H1 (cell line): ENCODE results near the gene NDUFA9. TPM values are rescaled to one million over a fixed set of nuclear protein-coding genes. Genes with fewer than 3 reads are reported as not detected.

Experiments
- BACH1 ChIP-seq: IDR thresholded peaks from 2 replicates; pipeline ENCODE4 v1.6.1; 2012; ENCODE audit warnings: low read length, improper control_type of control experiment
- JUN ChIP-seq: IDR thresholded peaks from 2 replicates; pipeline ENCODE4 v1.6.1; 2011; ENCODE audit warnings: low read depth, mild to moderate bottlenecking, improper control_type of control experiment, low read length
- PHF8 ChIP-seq: fragments of 200-600 bp; sonication (generic); conservative IDR thresholded peaks from 2 replicates; pipeline ENCODE4 v1.7.1; 2012; ENCODE audit warnings: low read depth, mild to moderate bottlenecking, inconsistent platforms, low read length, moderate library complexity
- SRF ChIP-seq: IDR thresholded peaks from 2 replicates; pipeline ENCODE4 v1.6.1; 2011; ENCODE audit warnings: mild to moderate bottlenecking, low read depth, low read length, moderate library complexity
- polyA plus RNA-seq, 7 experiments: library from polyadenylated mRNA; depleted of rRNA in 3 of 7; stranded (reverse) in 5 of 7; unstranded in 2 of 7; fragments of >200 nt in 5 of 7; fragments of 200-250 nt in 2 of 7; gene quantifications; 1 replicate in 5 of 7; 2 replicates in 1 of 7; 4 replicates in 1 of 7; pipeline versions ENCODE4 v1.2.1 to v1.2.3, GENCODE V29; 2011 to 2013; ENCODE audit warnings: missing spikeins in 2 of 7, mixed read lengths in 2 of 7
- total RNA-seq: library from RNA; stranded (reverse); fragmentation: NEBNext Ultra II Directional; extraction: Animal tissue kit (Norgen Biotek cat#: 25700); gene quantifications from 2 replicates; pipeline ENCODE4 v1.2.1, GENCODE V29; 2021
- TF ChIP-seq, protein P1 (sequence below): IDR thresholded peaks from 2 replicates; pipeline ENCODE4 v1.6.1; 2012; ENCODE audit warnings: inconsistent platforms

NDUFA9 gene
- total and polyA plus RNA-seq, 2 of the 8 experiments (the other 6 are each of a cell fraction or from before 2014, with no cell fraction given): 50.2 to 67.0 TPM

DNA sequence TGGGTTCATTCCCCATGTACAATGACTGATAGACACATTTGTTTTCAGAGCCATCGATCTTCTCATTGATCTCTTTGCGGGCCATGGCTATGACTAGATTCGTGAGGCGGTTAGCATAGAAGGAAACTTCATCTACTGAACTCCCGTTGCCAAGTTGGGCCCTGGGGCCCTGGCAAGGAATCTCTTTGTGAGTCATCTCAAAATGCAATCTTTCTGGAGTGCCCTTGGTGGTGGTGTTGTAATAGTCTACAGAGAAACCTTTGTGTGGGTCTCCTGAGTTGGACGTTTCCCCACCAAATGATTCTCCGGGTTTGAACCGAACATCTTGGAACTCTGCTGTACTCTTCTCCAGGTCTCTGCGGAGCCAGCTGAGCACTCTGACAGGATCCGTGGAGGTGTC, 20.5 kb upstream of the NDUFA9 start (continued):
- no peak for TF ChIP-seq SRF
- TF ChIP-seq, protein P1, sequence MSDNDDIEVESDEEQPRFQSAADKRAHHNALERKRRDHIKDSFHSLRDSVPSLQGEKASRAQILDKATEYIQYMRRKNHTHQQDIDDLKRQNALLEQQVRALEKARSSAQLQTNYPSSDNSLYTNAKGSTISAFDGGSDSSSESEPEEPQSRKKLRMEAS: no peak
- TF ChIP-seq JUN: no peak
- TF ChIP-seq PHF8: no peak
- TF ChIP-seq BACH1: no peak
